GM18502 (cell line): ENCODE measurements around the gene HTRA1.

Experiments used
- ATAC-seq: cut with Tn5 transposase; IDR thresholded peaks from one replicate; pipeline ENCODE4 v1.9.1; 2021; ENCODE audit warnings: mild to moderate bottlenecking; ENCODE audit not compliant: unreplicated experiment, poor library complexity

The HTRA1 gene

DNA sequence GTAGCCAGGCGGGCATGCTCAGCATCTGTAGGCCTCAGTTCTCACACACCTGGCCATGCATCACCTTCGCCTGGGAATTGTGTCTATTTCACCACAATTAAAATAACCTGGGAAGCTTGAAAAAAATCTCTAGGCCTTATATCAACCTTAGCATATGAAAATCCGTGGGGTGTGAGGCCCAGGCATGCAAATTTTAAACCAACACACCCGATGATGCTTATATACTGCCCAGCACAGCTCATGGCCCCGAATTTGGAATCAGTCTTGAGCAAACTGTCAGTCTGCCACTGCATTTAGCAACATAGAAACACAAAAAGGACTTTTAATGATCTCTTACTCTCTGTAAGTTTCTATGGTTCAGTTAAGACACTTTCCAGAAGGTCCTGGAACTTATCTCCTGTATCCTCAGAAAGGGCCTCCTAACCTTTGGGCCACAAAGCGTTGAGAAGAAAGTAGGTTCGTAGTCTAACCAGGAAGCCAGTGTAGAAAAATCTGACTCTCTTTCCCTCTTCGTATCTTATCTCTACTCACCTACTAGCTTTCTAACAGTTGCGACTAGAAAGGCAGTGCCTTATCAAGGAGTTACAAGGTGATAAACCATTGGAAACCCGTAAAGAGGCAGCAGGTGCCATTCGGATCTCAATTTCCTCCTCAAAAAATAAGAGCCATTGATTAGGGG is 87.2 kb downstream of the HTRA1 start:
- no peak for ATAC-seq

GRCh38 chr10:122549636-122550035 is 88.3 kb downstream of the HTRA1 start:
- ATAC-seq = no peak

DNA sequence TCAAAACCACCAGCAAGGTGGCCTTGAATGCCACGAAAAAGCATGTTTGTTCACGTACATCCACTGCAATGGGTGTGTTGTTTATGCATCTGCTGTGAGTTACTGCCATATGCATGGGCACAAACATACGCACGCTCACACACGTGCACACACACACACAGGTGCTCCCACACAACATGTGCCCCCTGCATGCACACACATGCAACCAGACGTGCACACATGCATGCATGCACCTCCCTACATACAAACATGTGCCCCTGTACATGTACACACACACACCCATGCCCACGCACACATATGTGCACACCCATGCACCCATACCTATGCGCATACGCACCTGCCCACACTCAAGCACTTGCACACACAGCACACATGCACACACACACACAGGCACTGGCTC is 89.1 kb downstream of the HTRA1 start:
- ATAC-seq = no peak

- ATAC-seq = no peak
Observed at GRCh38 chr10:122550983-122551382, 89.6 kb downstream of the HTRA1 start.

- ATAC-seq = no peak
Observed at GRCh38 chr10:122551450-122551849, 90.1 kb downstream of the HTRA1 start.

GRCh38 chr10:122553341-122553740 is 92.0 kb downstream of the HTRA1 start:
- ATAC-seq = no peak

GRCh38 chr10:122554131-122555036 is 93.0 kb downstream of the HTRA1 start:
- ATAC-seq = no peak

- ATAC-seq = no peak
Observed at GRCh38 chr10:122555442-122555841, 94.1 kb downstream of the HTRA1 start.

DNA sequence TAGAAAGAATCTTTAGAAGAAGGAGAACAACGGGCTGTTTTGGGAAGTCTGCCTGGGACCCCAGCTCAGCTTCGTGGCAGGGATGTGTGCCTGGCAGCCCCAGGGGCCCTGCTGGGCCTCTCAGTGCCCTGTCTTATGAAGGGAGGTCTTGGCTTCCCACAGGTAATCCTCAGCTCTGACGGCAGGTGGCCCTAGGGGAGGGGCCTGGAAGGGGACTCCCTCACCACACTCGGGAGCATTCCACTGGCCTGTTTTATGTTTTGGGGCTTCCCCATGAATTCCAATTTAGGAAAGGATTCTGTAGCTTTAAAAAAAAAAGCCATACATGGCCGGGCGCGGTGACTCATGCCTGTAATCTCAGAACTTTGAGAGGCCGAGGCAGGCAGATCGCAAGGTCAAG is 96.2 kb downstream of the HTRA1 start:
- ATAC-seq = no peak

- ATAC-seq = no peak
Observed at GRCh38 chr10:122558452-122558851, 97.1 kb downstream of the HTRA1 start.

DNA sequence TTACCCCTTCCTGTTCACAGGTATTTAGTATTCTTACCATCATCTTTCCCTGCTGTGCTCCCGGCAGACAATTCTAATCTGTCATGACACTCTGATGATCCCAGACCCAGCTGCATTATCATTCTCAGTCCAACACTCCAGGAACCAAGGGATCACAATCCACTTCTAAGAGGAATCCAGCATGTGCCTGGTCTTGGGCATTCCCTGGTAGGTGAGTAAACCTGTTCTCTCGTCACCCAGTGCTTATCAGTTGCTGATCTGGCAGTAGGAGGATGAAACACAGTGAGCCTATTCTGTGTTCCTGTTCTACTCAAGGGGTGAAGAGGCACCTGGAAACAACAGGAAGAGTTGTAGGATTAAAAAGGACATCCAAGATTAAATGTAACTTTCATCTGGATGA is 97.9 kb downstream of the HTRA1 start:
- ATAC-seq = no peak

DNA sequence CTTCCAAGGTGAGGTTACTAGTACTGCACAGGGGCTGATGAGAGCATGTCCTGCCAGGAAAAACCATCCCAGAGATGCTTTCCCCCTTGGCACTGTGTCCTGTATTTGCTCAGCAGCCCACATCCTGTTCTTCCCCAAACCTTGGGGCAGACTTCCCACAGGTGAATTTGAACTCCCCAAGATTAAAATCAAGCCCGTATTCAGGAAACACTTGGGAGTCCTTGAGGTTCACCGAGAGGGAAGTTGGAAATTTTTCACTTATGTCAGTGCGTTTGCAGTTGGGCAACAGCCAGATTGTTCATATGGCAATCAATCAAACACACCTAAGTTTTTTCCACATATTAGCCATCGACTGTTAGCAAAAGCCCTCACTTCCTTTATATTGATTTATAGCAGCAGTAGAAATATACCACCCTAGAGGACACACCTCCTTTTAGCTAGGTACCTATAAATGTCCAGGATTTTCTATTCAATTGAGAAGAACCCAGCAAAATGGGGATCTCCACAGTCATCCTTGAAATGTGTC is 99.0 kb downstream of the HTRA1 start, which contains the start of gene DMBT1:
DMBT1 (plus strand) TSS at position 476 of the 526 bp plus-strand sequence; CDS start at position 493, 17 bp downstream.
- no peak for ATAC-seq

GRCh38 chr10:122561212-122561611 is 99.9 kb downstream of the HTRA1 start:
- ATAC-seq = no peak

DNA sequence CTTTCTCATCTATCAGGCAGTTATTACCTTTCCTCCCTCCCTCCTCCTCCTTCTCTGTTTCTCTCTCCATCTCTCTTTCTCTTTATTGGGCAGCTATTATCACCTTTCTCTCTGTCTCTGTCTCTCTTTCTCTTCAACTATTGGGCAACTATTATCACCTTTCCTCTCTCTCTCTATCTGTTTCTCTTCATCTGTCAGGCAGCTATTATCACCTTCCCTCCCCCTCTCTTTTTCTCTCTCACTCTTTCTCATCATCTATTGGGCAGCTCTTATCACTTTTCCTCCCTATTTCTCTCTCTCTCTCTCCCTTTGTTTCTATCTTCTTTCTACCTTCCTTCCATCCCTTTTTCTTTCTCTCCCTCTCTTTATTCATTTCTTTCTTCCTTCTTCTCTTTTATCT is 100.4 kb downstream of the HTRA1 start:
- ATAC-seq = no peak
